Gastrocnemius medialis (tissue), 4 donors: ENCODE results near the gene NRDE2. TPM values are rescaled to one million over a fixed set of nuclear protein-coding genes. Genes with fewer than 3 reads are reported as not detected.

Source experiments
- ATAC-seq, 2 donors: fragments of 150-250 bp; one replicate each; pipeline ENCODE4 v1.9.1; 2016
- DNase-seq, 2 donors: peaks; one replicate each; pipeline ENCODE4 v3.0.0-alpha.2; 2019
- H3K27ac ChIP-seq, 4 donors: fragments of 200-600 bp; sonication (generic); 1 replicate in 1 of 4; 2 replicates in 3 of 4; pipeline ENCODE4 v1.5.1; 2016 to 2018; ENCODE audit warnings: mild to moderate bottlenecking in 2 of 4, moderate library complexity in 1 of 4
- H3K27me3 ChIP-seq, 3 donors: fragments of 200-600 bp; sonication (generic) in 2 of 3; 1 replicate in 1 of 3; 2 replicates in 2 of 3; pipeline versions ENCODE4 v1.5.1 to v1.6.0; 2016 to 2019; ENCODE audit warnings: mild to moderate bottlenecking in 1 of 3, moderate library complexity in 1 of 3
- H3K36me3 ChIP-seq, 2 donors: fragments of 200-600 bp; sonication (generic) in 1 of 2; one replicate each; pipeline ENCODE4 v1.5.1; 2017 to 2018
- H3K4me1 ChIP-seq, 2 donors: fragments of 200-600 bp; sonication (generic) in 1 of 2; one replicate each; pipeline ENCODE4 v1.5.1; 2016 to 2017; ENCODE audit warnings: mild to moderate bottlenecking in 2 of 2
- H3K4me3 ChIP-seq, 4 donors: fragments of 200-600 bp; sonication (generic) in 3 of 4; 1 replicate in 1 of 4; 2 replicates in 3 of 4; pipeline ENCODE4 v1.5.1; 2016 to 2019; ENCODE audit warnings: mild to moderate bottlenecking in 2 of 4
- H3K9me3 ChIP-seq, 3 donors: fragments of 200-600 bp; sonication (generic) in 2 of 3; 1 replicate in 1 of 3; 2 replicates in 2 of 3; pipeline ENCODE4 v1.5.1; 2016 to 2019
- POLR2A ChIP-seq, 2 donors: fragments of 450-650 bp; IDR thresholded peaks; one replicate each; pipeline ENCODE4 v1.6.1; 2017; ENCODE audit warnings: antibody characterized with exemption in 2 of 2, mild to moderate bottlenecking in 2 of 2, moderate library complexity in 2 of 2
- in situ Hi-C, 4 donors: fragments of 200-750 bp; cut with MboI; loops; one replicate each; pipeline versions ENCODE4 v1.15.0 to v1.8.0; 2017; ENCODE audit warnings: low sequenced_read_pairs in 4 of 4
- intact Hi-C: fragments of 100-400 bp; cut with DNase I; formaldehyde crosslinking; loops from one replicate; pipeline ENCODE4 v1.15.1; 2023; ENCODE audit warnings: low total_unique reads
- total RNA-seq, 4 donors: library from RNA; depleted of rRNA; stranded (reverse); fragments of >200 nt; gene quantifications; one replicate each; pipeline versions ENCODE4 v1.1.0 to v1.2.3, GENCODE V29; 2016
- TF ChIP-seq, protein P1 (sequence below), 5 experiments: fragments of 450-650 bp in 3 of 5; fragments of 200-600 bp in 2 of 5; sonication (generic) in 2 of 5; IDR thresholded peaks in 4 of 5; conservative IDR thresholded peaks in 1 of 5; 1 replicate in 4 of 5; 2 replicates in 1 of 5; pipeline ENCODE4 v1.5.1; 2016 to 2019; ENCODE audit warnings: antibody characterized with exemption in 5 of 5, mild to moderate bottlenecking in 3 of 5, moderate library complexity in 3 of 5

The NRDE2 gene
- total RNA-seq, 4 donors from 2014 or later, result 7.5 to 11.8 (median 10.2) TPM

DNA sequence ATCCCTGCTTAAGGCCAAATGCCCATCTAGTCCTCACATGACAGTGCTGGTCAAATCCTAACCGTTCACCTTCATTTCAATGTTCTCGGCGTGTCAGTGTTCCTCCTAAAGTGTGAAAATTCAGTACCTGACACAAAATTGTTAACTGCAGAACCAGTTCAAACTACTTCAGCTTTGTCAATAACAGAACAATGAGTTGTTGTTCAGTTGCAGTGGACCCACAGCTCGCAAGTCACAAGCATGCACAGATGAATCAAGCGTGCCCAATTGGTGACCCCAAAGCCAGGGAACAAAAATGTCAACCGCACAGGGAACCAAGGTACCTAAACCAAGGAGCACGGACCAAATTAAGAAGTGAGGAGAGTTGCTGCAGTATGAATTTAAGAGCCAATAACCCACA is 23.2 kb downstream of the NRDE2 start:
- intact Hi-C loops (no loop called here), in situ Hi-C loops (loop anchor here in 3 of 4 donors (10.0 to 25.0 kb wide), 3 partner anchors 404 to 456 kb away; no protein-coding TSS in a partner anchor)
- no peak overlapping the region for H3K27ac ChIP-seq
- DNase-seq (no peak), ATAC-seq (no peak)
- no peak overlapping the region for H3K4me3 ChIP-seq
- H3K36me3 ChIP-seq, result peaks cover 4 to 61% of the 10 kb centered on the region in 2 donors
- H3K27me3 ChIP-seq, result no peaks in the 10 kb centered on the region
- peaks cover 0 to 4% of the 10 kb centered on the region in 2 donors for H3K4me1 ChIP-seq
- H3K9me3 ChIP-seq, result no peaks in the 10 kb centered on the region
- TF ChIP-seq, protein P1, sequence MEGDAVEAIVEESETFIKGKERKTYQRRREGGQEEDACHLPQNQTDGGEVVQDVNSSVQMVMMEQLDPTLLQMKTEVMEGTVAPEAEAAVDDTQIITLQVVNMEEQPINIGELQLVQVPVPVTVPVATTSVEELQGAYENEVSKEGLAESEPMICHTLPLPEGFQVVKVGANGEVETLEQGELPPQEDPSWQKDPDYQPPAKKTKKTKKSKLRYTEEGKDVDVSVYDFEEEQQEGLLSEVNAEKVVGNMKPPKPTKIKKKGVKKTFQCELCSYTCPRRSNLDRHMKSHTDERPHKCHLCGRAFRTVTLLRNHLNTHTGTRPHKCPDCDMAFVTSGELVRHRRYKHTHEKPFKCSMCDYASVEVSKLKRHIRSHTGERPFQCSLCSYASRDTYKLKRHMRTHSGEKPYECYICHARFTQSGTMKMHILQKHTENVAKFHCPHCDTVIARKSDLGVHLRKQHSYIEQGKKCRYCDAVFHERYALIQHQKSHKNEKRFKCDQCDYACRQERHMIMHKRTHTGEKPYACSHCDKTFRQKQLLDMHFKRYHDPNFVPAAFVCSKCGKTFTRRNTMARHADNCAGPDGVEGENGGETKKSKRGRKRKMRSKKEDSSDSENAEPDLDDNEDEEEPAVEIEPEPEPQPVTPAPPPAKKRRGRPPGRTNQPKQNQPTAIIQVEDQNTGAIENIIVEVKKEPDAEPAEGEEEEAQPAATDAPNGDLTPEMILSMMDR (IDR thresholded peaks at IDR 0.05 in 4 of 5, conservative IDR thresholded peaks at IDR 0.05 in 1 of 5), result no peak
- no peak for TF ChIP-seq POLR2A (IDR thresholded peaks at IDR 0.05)

DNA sequence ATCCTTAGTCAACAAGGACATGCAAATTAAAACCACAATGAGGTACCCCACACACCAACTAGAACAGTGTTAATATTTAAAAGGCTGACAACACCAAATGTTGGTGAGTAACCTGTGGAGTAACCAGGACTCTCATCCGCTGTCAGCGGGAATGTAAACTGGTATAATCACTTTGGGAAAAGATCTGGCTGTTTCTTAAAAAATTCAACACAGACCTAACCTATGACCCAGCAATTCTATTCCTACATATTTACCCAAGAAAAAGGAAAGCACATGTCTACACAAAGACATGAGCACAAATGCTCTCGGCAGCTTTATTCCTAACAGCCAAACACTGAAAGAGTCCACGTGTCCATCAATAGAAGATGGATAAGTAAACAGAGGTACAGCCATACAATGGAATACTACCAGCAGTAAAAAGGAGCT is 26.6 kb downstream of the NRDE2 start:
- TF ChIP-seq, protein P1 (IDR thresholded peaks at IDR 0.05 in 4 of 5, conservative IDR thresholded peaks at IDR 0.05 in 1 of 5), result no peak
- TF ChIP-seq POLR2A (IDR thresholded peaks at IDR 0.05), result no peak
- Histone ChIP-seq H3K27me3 (no peaks in the 10 kb centered on the region), H3K36me3 (peaks cover 0 to 44% of the 10 kb centered on the region in 2 donors), H3K27ac (no peak overlapping the region), H3K4me1 (peaks cover 18 to 20% of the 10 kb centered on the region in 2 donors), H3K9me3 (no peaks in the 10 kb centered on the region), H3K4me3 (no peak overlapping the region)
- in situ Hi-C loops (loop anchor here in 3 of 4 donors (10.0 to 25.0 kb wide), 3 partner anchors 407 to 460 kb away; no protein-coding TSS in a partner anchor), intact Hi-C loops (no loop called here)
- ATAC-seq (no peak), DNase-seq (no peak)

DNA sequence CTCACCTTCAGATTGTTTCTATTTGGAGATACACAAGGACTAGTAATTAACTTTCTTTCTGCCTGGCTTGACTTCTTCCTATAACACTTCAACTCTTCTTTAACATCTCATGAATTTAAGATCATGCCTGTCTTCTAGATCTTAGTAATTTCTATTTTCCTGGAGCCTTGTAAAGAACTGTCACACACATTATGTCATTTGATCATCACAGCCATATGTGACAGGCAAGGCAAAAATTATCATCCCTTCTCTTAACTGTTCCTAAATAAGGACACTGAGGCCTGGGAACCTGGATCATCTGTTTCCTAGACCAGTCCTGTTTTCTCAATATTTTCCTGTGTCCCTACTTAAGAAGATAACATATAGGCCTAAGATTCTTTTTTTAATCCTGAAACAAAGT is 27.2 kb downstream of the NRDE2 start:
- no peaks in the 10 kb centered on the region for H3K9me3 ChIP-seq
- DNase-seq (no peak), ATAC-seq (no peak)
- peaks cover 25 to 26% of the 10 kb centered on the region in 2 donors for H3K4me1 ChIP-seq
- intact Hi-C loops, result loop anchor here (5.0 kb wide), 3 partner anchors 78 to 523 kb away; no protein-coding TSS in a partner anchor
- H3K27me3 ChIP-seq, result no peaks in the 10 kb centered on the region
- H3K27ac ChIP-seq, result no peak overlapping the region
- in situ Hi-C loops, result loop anchor here (5.0 to 25.0 kb wide), 5 partner anchors 93 to 460 kb away; partner anchors contain the start of gene CALM1 (in 1 of the 4)
- peaks cover 0 to 37% of the 10 kb centered on the region in 2 donors for H3K36me3 ChIP-seq
- no peak for TF ChIP-seq POLR2A (IDR thresholded peaks at IDR 0.05)
- TF ChIP-seq, protein P1 (IDR thresholded peaks at IDR 0.05 in 4 of 5, conservative IDR thresholded peaks at IDR 0.05 in 1 of 5), result no peak
- H3K4me3 ChIP-seq, result no peak overlapping the region

DNA sequence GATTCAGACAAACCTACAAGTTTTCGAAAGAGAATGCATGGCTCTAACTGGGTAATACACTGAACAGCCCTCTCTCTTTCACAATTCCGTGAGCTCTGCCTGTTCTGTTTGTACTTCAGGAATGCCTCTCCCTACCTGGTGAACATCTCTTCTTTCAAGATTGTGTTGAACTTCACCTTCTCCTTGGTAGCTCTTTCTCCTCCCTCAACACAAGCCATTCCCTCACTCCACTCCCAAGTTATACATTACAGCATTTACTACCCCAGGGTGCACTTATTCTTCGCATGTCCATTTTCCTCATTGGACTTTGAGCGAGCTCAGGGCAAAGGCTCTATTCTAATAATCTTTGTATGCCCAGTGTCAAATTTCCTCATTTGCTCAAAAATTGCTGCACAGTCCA is 28.3 kb downstream of the NRDE2 start:
- TF ChIP-seq, protein P1 (IDR thresholded peaks at IDR 0.05 in 4 of 5, conservative IDR thresholded peaks at IDR 0.05 in 1 of 5), result no peak
- TF ChIP-seq POLR2A (IDR thresholded peaks at IDR 0.05), result no peak
- intact Hi-C loops, result loop anchor here (5.0 kb wide), 3 partner anchors 79 to 524 kb away; no protein-coding TSS in a partner anchor
- DNase-seq (no peak), ATAC-seq (no peak)
- H3K36me3 ChIP-seq, result peaks cover 0 to 27% of the 10 kb centered on the region in 2 donors
- peaks cover 30 to 32% of the 10 kb centered on the region in 2 donors for H3K4me1 ChIP-seq
- H3K4me3 ChIP-seq, result no peak overlapping the region
- H3K27me3 ChIP-seq, result no peaks in the 10 kb centered on the region
- in situ Hi-C loops, result loop anchor here (5.0 to 25.0 kb wide), 5 partner anchors 94 to 461 kb away; partner anchors contain the start of gene CALM1 (in 1 of the 4)
- peak overlapping the region in 2 of 4 donors; percentile 79 to 88 for H3K27ac ChIP-seq
- H3K9me3 ChIP-seq, result no peaks in the 10 kb centered on the region
